Common myeloid progenitor, CD34-positive (primary cell): ENCODE results near the gene DLX1.

ENCODE experiments used
- CTCF ChIA-PET: fragments of 350-600 bp; sonication (Branson Sonifier 250); formaldehyde crosslinking; loops from one replicate; lab custom pipeline; 2021; ENCODE audit warnings: antibody characterized with exemption; lab: Charles Lee
- POLR2A ChIA-PET: fragments of 350-600 bp; sonication (Branson Sonifier 250); formaldehyde crosslinking; loops from one replicate; lab custom pipeline; 2021; ENCODE audit warnings: antibody characterized with exemption; lab: Charles Lee
- DNase-seq, 3 donors: peaks; one replicate each; pipeline versions ENCODE4 v3.0.0 to v3.0.0-alpha.2; 2013
- H3K27ac ChIP-seq, 2 experiments: 1 replicate in 1 of 2; 2 replicates in 1 of 2; pipeline ENCODE4 v1.7.0; 2013; ENCODE audit warnings: inconsistent platforms in 2 of 2, low read length in 2 of 2, mild to moderate bottlenecking in 2 of 2, low read depth in 1 of 2, moderate library complexity in 1 of 2; ENCODE audit not compliant: severe bottlenecking in 2 of 2, insufficient read depth in 1 of 2, poor library complexity in 1 of 2
- H3K27me3 ChIP-seq, 5 experiments: replicated peaks in 2 of 5; 1 replicate in 3 of 5; 2 replicates in 2 of 5; pipeline versions ENCODE4 v1.6.1 to v1.7.0; 2013; ENCODE audit warnings: low read length in 4 of 5, mild to moderate bottlenecking in 2 of 5, moderate library complexity in 2 of 5, inconsistent platforms in 1 of 5; ENCODE audit not compliant: insufficient read depth in 5 of 5, control insufficient read depth in 4 of 5
- H3K36me3 ChIP-seq, 4 experiments: 1 replicate in 2 of 4; 2 replicates in 2 of 4; pipeline versions ENCODE4 v1.6.1 to v1.7.0; 2013; ENCODE audit warnings: low read length in 3 of 4, control low read depth in 1 of 4, mild to moderate bottlenecking in 1 of 4; ENCODE audit not compliant: control insufficient read depth in 4 of 4, insufficient read depth in 4 of 4
- H3K4me1 ChIP-seq, 4 experiments: 1 replicate in 3 of 4; 2 replicates in 1 of 4; pipeline versions ENCODE4 v1.6.1 to v1.7.1; 2013; ENCODE audit warnings: low read length in 3 of 4, mild to moderate bottlenecking in 3 of 4, control low read depth in 1 of 4, inconsistent platforms in 1 of 4, moderate library complexity in 1 of 4; ENCODE audit not compliant: control insufficient read depth in 4 of 4, insufficient read depth in 4 of 4; ENCODE audit errors: control extremely low read depth in 1 of 4
- H3K4me3 ChIP-seq, 7 experiments: 1 replicate in 4 of 7; 2 replicates in 3 of 7; pipeline versions ENCODE4 v1.5.1 to v1.7.0; 2013; ENCODE audit warnings: mild to moderate bottlenecking in 7 of 7, low read length in 6 of 7, moderate library complexity in 6 of 7, inconsistent platforms in 2 of 7, low read depth in 2 of 7, control low read depth in 1 of 7; ENCODE audit not compliant: insufficient read depth in 4 of 7, control insufficient read depth in 1 of 7; ENCODE audit errors: extremely low read depth in 1 of 7
- H3K9me3 ChIP-seq, 5 experiments: 1 replicate in 4 of 5; 2 replicates in 1 of 5; pipeline versions ENCODE4 v1.6.1 to v1.7.1; 2013; ENCODE audit warnings: low read length in 4 of 5, mild to moderate bottlenecking in 2 of 5, inconsistent platforms in 1 of 5, low read depth in 1 of 5, moderate library complexity in 1 of 5; ENCODE audit not compliant: control insufficient read depth in 4 of 5, insufficient read depth in 2 of 5; ENCODE audit errors: control extremely low read depth in 1 of 5
- WGBS: methylation state at CpG from one replicate; pipeline ENCODE4 v1.1.5; 2013; ENCODE audit not compliant: insufficient coverage; 5-methylcytosine and 5-hydroxymethylcytosine counted together

Gene DLX1

GRCh38 chr2:172090044-172090961 is 5.0 kb downstream of the DLX1 start:
- no peaks in the 10 kb centered on the region for H3K36me3 ChIP-seq
- H3K27ac ChIP-seq = no peak overlapping the region
- H3K9me3 ChIP-seq = no peaks in the 10 kb centered on the region
- peaks cover 38 to 100% (median 76%) of the 10 kb centered on the region in 5 experiments for H3K27me3 ChIP-seq
- ChIA-PET CTCF (interaction anchor here (3.6 to 9.9 kb wide), 2 partner anchors 9 to 13 kb away, joined by 32 to 128 read pairs; partner anchors contain the start of gene DLX2), POLR2A (interaction anchor here (1.0 kb wide), 1 partner anchor 9 kb away, joined by 4 read pairs; no protein-coding TSS in a partner anchor)
- peaks cover 0 to 30% (median 25%) of the 10 kb centered on the region in 4 experiments for H3K4me1 ChIP-seq
- H3K4me3 ChIP-seq = no peak overlapping the region
- DNase-seq = peak in 1 of 3 donors; percentile 20
- 7% methylated on average over 36 of the region's 39 CpGs for WGBS

- ChIA-PET CTCF (interaction anchor here (3.6 to 9.9 kb wide), 2 partner anchors 10 to 12 kb away, joined by 32 to 128 read pairs; partner anchors contain the start of gene DLX2), POLR2A (interaction anchor here (0.6 to 1.0 kb wide), 2 partner anchors 9 kb away, joined by 3 to 4 read pairs; no protein-coding TSS in a partner anchor)
- peaks cover 0 to 32% (median 26%) of the 10 kb centered on the region in 4 experiments for H3K4me1 ChIP-seq
- DNase-seq = no peak
- no peak overlapping the region for H3K4me3 ChIP-seq
- no peaks in the 10 kb centered on the region for H3K9me3 ChIP-seq
- peaks cover 38 to 100% (median 80%) of the 10 kb centered on the region in 5 experiments for H3K27me3 ChIP-seq
- WGBS = 9% methylated on average over 5 of the region's 13 CpGs
- no peaks in the 10 kb centered on the region for H3K36me3 ChIP-seq
- no peak overlapping the region for H3K27ac ChIP-seq
These were observed 5.8 kb downstream of the DLX1 start for GRCh38 chr2:172091000-172091641.

- Histone ChIP-seq H3K27ac (no peak overlapping the region), H3K4me1 (peaks cover 0 to 32% (median 25%) of the 10 kb centered on the region in 4 experiments), H3K9me3 (no peaks in the 10 kb centered on the region), H3K4me3 (no peak overlapping the region), H3K36me3 (no peaks in the 10 kb centered on the region), H3K27me3 (peaks cover 38 to 100% (median 77%) of the 10 kb centered on the region in 5 experiments)
- ChIA-PET CTCF (interaction anchor here (1.1 to 9.9 kb wide), 3 partner anchors 11 to 22 kb away, joined by 3 to 128 read pairs (median 32); partner anchors contain the start of gene DLX2), POLR2A (interaction anchor here (0.6 kb wide), 2 partner anchors 9 to 19 kb away, joined by 3 read pairs; no protein-coding TSS in a partner anchor)
- peak in 1 of 3 donors; percentile 20 for DNase-seq
- WGBS = 12% methylated on average over 8 of the region's 11 CpGs
These were observed 6.7 kb downstream of the DLX1 start for GRCh38 chr2:172091761-172092566.

GRCh38 chr2:172092716-172093415 is 7.6 kb downstream of the DLX1 start:
- Histone ChIP-seq H3K4me1 (peaks cover 0 to 30% (median 29%) of the 10 kb centered on the region in 4 experiments), H3K4me3 (no peak overlapping the region), H3K36me3 (no peaks in the 10 kb centered on the region), H3K27ac (no peak overlapping the region), H3K27me3 (peaks cover 41 to 100% (median 77%) of the 10 kb centered on the region in 5 experiments), H3K9me3 (no peaks in the 10 kb centered on the region)
- peak in 1 of 3 donors; percentile 32 for DNase-seq
- ChIA-PET POLR2A (interaction anchor here (1.1 kb wide), 1 partner anchor 10 kb away, joined by 3 read pairs; the partner anchor contains the start of gene DLX2), CTCF (interaction anchor here (0.6 to 9.9 kb wide), 4 partner anchors 9 to 21 kb away, joined by 3 to 128 read pairs (median 18); partner anchors contain the start of gene DLX2)
- 9% methylated on average over 12 of the region's 19 CpGs for WGBS

GRCh38 chr2:172093416-172094293 is 8.3 kb downstream of the DLX1 start:
- DNase-seq = peak in 1 of 3 donors; percentile 43
- 15% methylated on average over 11 of the region's 18 CpGs for WGBS
- ChIA-PET POLR2A (interaction anchor here (1.1 kb wide), 1 partner anchor 9 kb away, joined by 3 read pairs; the partner anchor contains the start of gene DLX2), CTCF (interaction anchor here (0.6 to 9.9 kb wide), 3 partner anchors 10 to 12 kb away, joined by 3 to 128 read pairs (median 32); partner anchors contain the start of gene DLX2)
- Histone ChIP-seq H3K27ac (no peak overlapping the region), H3K9me3 (no peaks in the 10 kb centered on the region), H3K27me3 (peaks cover 43 to 100% (median 77%) of the 10 kb centered on the region in 5 experiments), H3K4me1 (peaks cover 0 to 32% (median 30%) of the 10 kb centered on the region in 4 experiments), H3K4me3 (no peak overlapping the region), H3K36me3 (no peaks in the 10 kb centered on the region)
